ENCODE data around the gene NR3C1.

Gene NR3C1

DNA sequence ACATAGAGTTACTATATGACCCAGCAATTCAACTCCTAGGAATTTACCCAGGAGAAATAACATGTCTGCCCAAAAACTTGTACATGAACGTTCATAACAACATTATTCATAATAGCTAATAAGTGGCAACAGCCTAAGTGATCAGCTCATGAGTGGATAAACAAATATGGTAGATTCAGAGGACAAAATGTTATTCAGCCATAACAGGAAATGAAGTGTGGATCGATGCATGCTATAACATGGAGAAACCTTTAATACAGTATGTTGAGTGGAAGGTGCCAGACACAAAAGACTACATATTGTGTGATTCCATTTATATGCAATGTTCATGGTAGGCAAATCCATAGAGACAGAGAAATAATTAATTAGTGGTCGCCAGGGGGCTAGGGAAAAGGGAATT, 22.3 kb upstream of the NR3C1 start:
- DNase-seq, result no peak

DNA sequence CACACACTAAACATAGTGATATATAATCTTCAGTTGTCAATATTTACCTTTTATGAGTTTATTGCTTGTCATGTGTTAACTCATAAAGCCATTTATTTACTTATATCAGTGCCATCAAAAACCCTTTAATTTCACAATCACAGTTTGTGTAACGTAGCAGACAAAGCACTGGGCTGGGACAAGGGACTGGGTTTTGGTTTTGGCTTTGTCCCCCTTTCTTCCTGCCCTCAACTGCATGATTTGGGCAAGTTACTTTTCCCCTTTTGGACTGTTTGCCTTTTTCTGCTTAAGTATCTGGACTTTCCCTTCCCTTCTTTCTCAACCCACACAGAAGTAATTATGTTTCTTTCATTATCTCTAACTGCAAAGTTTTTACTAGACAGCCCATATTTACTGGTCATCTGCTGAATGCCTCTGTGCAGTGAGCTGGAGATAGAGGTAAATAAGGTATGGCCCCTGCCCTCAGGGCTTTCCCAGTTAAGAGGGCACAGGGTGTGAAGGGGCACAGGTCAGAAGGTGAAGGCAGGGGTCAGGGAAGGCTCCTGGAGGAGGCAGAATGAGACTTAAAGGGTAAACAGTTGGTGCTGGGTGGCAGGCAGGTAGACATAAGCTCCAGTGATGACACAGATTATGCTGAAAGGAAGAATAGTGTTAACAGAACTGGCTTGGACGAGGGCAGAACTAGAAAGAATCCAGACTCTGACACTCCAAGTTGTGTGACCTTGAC, 14.8 kb upstream of the NR3C1 start:
- DNase-seq, result no peak

DNA sequence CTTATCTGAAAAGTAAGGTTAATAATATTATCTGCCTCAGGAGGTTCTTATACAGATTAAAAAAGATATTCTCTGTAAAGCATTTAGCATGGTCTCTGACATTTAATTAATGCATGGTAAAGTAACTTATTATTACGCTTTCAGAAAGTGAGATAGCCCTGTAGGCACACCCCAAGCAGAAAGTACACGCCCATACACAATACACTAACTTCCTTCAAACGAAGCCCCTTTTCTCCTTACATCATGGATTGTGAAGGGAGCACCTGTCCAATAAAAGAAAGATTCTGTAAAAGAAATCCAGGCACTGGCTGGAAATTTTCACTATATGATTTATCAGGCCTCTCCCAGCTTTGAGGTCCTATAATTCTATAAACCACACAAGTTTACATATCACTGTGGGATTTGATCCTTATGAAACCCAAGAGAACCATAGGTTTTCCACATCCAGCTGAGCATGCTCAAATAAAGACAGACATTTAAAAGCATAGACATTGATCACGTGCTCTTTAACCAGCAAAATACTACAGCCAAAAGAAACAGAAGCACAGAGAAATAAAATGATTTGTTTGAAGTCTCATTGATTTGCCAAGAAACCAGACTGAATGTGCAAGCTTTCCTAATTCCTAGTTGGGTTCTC, 14.1 kb upstream of the NR3C1 start:
- no peak for DNase-seq

DNA sequence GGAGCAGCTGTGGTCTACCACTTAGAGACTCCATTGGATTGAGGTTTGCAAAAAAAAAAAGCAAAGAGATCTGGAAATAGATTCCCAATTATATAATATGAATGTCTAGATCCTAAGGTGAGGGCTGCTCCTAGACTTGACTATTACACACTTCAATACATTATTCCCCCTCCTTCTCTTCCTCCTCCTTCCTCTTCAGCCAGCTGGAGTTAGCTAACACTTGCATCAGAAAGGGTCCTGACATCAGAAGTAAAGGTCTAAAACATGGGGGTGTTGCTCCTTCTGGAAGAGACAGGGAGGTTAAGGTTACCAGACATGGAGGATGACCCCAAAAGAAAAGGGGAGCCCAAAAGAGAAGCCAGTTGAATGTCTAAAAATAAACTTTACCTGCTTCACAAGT, 12.9 kb upstream of the NR3C1 start:
- DNase-seq, result no peak

DNA sequence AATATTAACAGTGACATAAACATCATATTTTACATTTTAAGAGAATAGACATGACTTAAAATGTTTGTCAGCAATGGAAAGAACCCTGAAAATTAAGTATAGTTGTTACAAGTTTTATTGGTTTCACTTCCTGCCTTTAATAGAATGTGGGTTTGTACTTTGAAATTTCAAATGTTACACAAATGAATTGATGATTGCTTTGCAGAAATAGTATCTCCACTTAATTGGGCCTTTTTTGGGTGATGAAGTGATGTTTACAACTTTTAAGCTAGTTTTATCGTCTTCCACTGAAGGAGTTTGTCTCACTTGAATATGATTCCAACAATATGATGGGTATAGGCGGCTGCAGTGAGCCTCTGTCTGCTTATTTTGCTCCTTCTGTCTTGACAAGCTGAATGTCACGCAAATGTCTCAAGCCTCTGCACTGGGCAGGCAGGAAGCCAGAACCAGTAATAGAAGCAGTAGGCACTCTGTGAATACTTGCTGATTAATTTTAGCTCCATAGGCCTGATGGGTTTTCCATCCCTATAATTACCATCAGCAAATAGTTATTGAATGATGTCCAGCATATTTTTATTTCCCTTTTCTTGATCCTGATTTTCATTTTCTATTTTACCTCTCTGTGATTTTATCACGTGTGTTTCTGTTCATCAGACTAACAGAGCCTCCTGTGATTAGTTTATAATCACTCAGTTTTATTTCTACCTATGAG, 10.6 kb upstream of the NR3C1 start:
- DNase-seq, result no peak

DNA sequence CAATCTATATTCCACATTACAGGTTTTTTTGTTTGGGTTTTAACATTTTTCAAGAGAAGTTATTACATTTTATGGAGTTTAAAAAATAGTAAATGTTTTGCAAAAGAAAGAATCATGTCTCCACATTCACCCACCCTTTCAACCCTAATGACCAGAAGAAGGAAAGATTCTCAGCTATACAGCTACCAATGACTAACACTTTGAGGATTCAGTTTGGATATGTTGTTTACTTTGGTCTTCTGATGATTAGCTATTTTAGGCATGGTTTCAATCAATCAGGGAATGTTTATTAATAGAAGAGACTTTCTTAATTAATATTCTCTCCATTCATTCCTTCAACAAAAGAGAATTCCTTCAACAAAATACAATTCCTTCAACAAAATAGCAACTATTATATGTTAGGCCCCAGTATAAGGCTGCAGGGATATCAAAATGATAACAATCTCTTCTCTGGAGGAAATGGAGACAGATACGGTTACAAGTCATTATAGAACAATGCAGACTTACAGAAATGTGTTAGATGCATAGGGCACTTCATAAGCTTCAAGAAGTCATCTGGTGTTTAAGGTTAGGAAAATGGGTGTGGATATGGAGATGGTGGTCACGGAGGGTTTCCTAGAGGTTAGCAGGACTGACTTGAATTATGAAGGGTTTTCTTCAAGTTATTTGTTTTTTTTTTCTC, 9.3 kb upstream of the NR3C1 start:
- DNase-seq, result no peak

DNA sequence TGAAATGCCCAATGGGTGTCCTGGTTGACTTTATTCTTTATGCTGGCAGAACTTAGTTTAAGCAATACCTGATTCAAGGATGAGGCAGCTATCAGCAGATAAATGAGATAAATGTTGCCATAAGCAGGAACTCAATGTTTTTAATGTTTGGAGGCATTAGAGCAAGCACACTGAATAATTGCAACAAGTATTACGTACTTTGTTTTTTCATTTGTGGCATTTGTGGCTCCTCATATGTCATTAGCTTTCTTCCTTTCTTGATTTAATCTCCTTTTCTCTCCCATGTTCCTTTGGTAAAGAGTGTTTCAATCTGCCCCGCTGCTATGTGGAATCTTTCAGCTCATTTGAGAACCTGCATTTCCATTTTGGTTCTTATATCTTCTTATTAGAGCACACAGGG, 6.4 kb upstream of the NR3C1 start:
- DNase-seq, result no peak

DNA sequence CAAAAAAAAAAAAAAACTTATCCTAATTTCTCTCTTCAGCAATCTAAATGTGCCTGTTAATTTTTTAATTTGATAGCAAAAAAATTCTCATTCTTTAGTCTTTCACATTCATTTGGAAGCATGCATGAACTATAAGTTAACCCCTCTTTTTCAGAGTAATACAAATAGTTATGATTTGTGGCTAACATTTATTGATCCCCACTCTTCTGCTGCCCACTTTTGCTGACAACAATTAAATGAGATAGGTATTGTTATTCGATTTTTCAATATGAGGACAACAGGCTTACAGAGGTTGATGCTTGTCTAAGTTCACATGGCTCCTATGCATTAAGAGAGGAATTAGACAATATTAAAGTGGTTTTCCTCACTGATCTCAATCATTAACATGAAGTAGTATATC, 2.9 kb upstream of the NR3C1 start:
- DNase-seq, result no peak

DNA sequence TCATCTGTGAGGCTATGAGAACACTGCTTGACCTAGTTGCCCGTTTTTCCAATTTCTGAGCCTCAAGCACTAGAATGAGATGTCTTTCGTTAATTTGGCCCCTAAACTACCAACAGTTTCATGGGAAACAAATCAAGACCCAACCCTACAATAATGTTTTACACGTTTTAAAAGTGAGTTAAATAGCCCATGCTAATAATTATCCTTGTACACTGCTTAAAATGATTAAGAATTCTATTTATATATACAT, 2.3 kb upstream of the NR3C1 start:
- DNase-seq, result no peak

DNA sequence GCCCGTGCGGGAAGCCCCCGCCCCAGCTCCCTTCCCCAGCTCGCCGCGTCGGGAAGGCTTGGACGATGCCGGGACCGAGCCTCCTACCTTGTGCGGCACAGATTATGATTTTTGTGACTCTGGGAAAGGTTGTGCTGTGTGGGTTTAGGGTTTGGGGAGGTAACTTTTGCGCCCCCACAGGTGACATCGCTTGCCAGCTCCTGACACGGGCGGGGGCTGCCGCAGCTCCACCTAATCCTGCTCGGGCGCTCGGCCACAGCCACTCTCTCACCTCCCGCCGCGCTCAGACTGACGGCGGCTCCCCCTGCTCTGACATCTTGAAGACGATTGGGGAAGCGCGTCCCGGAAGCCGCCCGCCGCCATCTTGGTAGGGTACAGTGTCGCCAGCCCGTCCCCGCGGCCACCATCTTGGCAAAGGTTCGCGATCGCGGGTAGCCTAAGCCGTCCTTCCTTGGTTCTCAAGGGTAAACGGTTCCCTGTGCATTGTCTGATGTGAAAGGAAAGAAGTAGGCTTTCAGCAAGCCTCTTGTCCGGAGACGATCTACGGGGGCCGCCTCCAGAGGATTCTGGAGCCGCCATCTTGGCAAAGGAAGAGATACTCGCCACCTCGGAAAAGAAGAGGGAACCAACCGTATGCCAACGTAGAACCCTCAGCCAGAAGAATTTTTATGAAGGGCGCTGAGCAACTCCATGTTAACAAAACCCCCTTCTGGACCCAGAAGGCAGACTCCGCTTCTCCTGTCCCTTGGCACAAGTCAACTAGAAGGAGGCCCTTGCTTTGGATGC, 1.8 kb upstream of the NR3C1 start:
- peak; percentile 83 to 84 for DNase-seq

DNA sequence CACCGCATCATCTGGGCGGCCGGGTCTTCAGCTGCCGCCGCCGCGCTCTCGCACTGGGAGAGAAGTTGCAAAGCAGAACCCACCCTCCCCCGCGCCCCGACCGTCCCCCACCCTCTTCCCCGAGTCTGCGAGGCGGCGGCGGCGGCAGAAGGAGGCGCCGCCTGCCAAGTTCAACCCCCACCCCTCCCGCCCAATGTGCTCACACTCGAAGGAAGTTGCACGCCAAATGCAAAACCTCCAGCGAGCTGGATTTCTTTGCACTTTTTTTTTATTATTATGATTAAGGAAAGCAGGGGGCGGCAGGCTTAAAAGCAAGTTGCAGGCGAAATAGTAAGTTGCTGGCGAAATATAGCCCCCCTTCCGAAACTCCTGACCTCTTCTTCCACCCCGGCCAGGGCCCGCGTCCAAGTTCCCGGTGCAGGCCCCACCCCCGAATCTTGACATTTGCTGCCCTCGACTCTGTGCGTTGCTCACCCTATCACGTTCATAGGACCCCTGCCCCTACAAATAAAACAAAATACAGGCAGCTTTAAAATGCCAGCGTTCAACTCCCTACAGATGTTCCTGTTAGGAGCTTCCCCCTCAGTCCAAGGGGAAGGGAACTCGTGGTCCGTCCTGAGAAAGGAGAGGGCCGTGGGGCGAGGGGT, 1.1 kb upstream of the NR3C1 start:
- DNase-seq, result peak; percentile 70 to 75

DNA sequence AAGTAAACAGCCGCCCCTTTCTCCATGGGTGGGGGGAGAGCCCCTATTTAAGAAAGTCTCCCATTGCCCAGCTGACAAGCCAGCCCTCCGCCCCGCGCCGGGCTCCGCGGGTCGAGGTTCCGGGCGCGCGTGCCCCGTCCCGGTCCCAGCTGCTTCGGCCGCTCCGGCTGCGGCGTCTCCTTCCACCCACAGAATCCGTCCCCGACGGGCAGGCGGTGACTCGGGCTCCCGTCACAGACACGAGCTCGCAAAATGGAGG, 223 bp downstream of the NR3C1 start:
- DNase-seq, result no peak

DNA sequence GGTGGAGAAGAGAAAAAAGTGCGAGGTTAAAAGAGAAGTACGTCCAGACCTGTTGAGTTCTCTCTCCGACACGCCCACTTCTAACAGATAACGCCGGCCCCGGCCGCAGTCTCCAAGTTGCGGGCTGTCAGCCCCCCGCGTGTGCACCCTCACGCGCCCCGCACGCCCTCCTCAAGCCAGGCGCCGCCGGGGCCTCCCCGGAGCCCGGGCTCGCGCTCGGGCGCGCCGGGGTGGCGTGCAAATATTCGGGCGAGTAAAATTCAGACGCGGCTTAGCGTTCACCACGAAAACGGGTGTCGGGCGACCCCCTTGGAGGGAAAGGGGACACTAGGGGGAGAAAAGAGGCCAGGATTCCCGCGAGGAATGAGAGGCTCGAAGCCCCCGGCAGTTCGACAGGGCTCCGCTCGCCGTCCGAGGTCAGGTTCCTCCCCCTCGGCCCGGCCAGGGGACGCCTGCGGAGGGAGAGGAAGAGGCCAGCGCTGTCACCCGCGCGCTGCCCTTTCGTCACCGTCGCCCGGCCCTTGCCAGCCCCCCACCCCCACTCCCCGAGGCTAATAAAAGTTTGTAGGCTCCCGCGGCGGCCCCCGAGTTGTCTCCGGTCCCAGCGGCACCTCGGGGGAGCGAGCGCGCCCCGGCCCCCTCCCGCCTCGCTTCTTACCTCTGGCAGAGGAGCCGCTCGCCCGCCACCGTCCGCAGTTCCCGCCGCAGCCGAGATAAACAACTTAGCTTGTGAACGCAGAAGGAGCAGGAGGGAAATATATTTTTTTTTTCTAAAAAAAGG, 743 bp downstream of the NR3C1 start:
- peak; percentile 47 to 51 for DNase-seq

DNA sequence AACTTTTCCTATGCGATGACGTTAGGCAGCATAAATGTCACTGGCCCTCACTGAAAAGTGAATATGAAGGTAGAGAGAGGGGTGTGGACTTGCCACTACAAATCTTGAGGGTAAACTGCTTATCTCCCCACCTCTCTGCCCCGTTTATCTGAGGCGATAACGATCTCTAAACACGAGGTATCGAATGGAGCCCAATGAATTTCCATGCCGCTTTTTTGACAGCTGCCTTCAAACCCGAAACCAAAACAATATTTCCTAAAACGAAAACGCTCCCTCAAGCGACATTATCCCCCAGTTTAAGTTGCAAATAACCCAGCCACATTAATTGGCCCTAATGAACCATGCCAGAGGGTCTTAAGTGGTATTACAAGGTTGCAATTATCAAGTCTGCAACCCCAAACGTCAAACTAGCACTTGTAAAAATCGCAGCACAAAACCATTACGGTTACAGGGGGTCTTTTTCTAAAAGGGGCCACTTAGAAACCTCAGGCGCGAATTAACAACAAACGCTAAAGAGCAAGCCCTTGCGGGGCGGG, 1.4 kb downstream of the NR3C1 start:
- no peak for DNase-seq

DNA sequence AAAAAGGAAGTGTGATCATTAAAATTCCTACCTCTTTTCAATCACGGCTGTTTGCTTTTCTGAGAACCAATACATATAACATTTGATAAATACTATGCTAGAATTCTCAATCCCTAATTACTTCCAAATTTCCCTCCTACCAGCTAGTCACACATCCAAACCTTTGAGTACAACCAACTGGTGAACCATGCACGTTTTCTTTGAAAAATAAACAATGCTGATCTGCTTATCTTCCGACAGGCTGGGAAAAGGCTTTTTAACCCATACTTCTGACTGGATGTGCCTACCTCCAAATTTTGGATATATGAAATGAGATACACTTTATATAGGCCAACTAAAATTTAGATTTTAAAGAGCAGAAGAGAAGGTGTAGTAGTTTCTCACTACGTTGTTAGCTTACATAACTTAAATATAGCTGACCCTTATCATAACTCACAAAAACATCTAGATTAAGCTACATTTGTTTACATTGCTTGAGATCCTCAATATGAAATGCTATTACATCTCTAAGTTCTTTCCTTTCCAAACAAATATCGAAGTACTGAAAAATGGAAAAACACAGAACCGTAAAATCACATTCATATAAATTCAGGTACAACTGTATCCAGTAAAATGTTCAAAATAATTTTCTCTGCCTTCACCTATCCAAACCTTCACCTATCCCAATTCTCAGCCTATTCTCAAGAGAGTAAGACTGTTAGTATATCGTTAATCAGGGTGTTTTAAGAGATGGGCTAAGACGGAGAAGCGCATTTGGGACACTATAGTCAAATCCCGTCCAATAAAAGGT, 2.1 kb downstream of the NR3C1 start:
- DNase-seq, result no peak

DNA sequence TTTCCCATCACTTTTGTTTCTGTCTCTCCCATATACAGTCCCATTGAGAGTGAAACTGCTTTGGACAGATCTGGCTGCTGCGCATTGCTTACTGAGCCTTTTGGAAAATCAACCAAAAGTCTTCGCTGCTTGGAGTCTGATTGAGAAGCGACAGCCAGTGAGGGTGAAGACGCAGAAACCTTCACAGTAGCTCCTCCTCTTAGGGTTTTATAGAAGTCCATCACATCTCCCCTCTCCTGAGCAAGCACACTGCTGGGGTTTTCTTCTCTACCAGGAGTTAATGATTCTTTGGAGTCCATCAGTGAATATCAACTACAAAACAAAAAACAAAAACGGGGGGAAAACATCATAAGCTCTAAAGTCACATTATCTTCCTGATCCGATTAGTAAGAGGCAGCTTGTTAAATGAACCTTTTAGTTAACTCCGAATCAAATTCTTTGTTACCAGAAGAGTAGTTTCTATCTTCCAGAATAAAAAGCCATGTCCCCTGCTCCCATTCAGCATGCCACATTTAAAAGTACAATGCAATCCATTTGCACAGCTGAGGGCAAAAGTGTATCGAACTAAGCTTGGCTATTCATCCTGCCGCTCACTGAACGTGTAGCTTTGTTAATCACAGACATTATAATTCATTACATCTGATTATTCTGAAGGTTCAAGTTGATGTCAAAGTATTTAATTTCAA, 2.8 kb downstream of the NR3C1 start:
- DNase-seq, result no peak

DNA sequence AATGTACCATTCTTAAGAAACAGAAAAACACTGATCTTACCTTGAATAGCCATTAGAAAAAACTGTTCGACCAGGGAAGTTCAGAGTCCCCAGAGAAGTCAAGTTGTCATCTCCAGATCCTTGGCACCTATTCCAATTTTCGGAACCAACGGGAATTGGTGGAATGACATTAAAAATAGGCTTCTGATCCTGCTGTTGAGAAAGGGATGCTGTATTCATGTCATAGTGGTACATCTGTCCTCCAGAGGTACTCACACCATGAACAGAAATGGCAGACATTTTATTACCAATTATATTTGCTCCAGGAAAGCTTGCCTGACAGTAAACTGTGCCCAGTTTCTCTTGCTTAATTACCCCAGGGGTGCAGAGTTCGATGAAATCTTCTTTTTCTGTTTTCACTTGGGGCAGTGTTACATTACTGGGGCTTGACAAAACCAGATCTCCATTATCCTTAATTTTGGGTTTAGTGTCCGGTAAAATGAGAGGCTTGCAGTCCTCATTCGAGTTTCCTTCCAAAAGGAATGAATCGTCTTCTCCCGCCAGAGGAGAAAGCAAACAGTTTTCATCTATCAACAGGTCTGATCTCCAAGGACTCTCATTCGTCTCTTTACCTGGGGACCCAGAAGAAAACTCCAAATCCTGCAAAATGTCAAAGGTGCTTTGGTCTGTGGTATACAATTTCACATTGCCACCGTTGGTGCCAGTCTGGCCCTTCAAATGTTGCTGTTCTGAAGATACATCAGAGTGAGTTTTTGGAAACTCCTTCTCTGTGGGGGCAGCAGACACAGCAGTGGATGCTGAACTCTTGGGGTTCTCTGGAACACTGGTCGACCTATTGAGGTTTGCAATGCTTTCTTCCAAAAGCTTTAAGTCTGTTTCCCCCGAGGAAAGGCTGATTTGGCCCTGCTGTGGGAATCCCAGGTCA, 3.6 kb downstream of the NR3C1 start:
- DNase-seq, result no peak

DNA sequence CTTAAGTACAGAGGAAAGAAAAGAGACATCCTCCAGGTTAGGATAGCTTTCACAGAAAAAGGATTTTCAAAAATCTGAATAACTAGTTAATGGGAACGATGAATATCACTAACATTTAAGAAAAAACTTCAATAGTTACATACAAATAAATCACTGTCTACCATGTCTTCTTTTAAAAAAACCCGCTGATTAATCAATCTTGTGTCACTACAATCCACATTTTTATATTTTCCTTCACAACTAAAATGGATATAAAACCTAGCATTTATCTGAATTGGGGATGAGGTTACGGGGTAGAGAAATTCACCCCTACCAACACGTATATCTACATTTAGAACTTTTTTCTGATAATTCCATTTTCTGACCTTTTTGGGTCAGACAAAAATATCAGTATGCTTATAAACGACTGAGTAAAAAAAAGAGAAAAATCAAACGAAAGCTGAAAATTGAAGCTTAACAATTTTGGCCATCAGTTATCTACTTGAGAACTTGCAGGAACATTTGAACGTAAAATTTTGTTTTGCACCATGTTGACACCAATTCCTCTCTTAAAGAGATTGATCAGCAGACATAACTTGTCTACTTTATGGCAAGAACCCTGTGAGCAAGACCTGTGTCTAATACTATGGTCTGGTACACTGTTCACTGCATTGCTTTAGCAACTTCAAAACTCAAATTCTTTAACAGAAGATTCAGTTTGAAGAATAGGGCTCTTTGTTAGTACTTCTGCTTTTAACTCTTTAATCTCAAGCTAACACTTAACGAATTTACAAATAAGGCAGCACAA, 4.8 kb downstream of the NR3C1 start:
- DNase-seq, result no peak

DNA sequence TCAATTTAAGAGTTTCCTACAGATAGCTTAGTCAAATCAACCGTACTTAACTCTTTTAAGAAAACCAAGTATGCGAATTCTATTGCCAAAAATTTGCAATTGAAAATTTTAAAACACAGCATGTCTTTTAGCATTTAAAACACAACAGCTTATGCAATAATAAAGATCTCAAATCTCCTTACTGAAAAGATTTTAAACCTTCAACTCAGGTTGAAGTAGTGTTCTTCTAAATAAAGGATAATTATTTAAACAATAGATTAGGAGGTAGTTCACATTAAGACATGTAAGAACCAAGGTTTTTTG, 5.5 kb downstream of the NR3C1 start:
- DNase-seq, result no peak

All from stimulated activated CD4-positive, alpha-beta T cell treated with anti-CD3 and anti-CD28 coated beads, Interleukin-4, amount 100 ng/mL, for 4 hours (primary cell).